NCI-H774 (cell line): ENCODE results near the gene SDCBP2.

Source experiments
- DNase-seq: peaks from one replicate; lab custom pipeline; 2025; lab: John Stamatoyannopoulos, UW

Gene SDCBP2

DNA sequence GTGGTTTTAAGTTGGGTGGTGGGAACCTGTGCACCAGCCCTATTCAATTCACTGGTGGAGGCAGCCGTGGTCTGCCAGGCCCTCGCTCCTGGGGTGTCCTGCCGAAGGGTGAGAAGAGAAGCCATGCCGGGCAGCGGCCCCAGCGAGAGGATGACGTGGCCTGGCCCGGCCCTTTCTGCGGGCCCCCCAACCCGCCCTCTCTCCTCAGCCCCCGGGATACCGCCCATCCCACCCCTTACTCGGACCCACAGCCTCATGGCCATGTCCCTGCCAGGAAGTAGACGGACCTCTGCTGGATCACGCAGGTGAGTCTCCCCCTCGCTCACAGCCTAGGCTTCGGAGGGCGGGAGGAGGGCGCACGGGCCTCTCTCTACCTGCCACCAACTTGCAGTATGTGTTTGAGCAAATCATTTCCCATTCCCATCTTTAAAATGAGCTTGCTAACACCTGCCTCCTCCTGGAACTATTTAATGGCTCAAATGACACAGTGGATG, 32.8 kb downstream of the SDCBP2 start:
- no peak for DNase-seq

DNA sequence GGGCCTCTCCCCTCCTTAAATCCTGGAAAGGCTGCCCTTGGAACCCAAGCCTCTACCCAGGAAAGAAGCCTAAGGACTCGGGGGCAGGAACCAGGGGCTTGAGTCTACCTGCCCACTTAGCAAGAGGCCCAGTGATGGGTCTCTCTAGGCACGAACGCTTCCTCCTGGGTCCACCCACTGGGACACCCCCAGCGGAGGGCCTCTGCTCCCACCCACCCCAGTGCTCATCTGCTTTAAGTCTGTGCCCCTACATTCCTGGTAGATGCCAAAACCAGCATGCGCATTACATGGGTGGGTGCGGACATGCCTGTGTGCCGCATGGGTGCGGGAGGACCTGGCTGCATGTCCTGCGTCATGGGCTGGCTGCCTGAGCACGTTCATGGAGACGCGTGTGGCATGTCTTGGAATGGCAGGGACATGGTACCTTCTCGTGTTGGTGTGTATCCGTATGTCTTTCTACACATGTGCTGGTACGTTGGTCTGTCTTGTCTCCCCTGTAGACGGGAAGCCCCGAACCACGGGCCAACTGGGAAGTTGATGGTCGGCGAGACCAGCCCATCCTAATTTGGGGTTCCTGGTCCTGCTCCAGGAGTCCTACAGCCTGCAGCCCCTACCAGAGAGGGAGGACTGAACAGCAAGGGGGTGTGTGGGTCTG, 33.5 kb downstream of the SDCBP2 start:
- no peak for DNase-seq

DNA sequence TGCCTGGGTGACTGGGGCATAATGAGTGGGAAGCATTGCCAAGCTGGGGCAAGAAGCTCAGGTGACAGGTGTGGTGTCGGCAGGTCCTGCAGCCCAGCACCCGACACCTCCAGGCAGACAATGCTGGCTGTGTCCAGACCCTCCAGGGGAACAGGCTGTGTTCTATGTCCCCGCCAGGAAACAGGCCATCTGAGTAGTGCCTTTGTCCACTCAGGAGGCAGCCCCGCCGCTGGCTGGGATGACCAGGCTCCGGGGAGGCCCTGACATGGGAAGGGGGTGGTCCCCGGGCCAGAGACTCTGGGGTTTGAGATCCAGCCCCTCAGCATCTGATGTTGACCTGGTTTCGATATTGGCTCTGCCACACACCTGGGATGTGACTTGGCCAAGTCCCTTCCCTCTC, 34.4 kb downstream of the SDCBP2 start:
- no peak for DNase-seq

DNA sequence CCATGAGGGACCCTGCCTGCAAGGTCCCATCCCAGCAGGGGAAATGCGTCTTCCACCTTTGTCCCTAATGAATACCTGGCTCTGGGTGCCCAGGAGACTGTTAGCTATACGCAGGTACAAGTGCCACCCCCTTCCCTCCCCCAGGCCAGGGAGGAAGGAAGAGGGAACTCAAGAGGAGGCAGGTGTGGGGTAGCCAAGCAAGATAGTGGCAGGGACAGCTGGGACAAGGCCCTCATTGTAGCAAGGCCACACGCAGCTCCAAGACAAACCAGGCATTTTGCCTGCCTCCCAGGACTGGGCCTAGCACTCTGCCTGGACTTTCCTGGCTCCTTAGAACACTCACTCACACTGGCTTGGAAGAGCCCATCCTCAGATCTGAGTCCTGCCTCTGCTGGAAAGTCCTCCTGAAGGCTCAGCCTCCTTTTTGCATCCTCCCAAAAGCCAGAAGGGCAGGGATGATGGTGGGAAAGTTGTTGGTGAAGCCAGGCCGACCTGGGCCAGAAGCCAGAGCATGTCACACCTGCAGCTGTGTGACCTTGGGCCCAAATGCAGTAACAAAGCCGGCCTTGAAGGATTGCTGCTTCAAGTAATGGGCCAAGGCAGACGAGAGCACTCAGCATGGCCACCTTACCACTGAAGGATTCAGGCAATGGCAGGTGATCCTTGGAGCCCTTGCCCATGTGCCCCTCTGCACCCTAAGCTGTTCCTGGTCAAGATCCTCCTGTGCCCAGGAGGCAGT, 35.1 kb downstream of the SDCBP2 start:
- DNase-seq, result no peak

DNA sequence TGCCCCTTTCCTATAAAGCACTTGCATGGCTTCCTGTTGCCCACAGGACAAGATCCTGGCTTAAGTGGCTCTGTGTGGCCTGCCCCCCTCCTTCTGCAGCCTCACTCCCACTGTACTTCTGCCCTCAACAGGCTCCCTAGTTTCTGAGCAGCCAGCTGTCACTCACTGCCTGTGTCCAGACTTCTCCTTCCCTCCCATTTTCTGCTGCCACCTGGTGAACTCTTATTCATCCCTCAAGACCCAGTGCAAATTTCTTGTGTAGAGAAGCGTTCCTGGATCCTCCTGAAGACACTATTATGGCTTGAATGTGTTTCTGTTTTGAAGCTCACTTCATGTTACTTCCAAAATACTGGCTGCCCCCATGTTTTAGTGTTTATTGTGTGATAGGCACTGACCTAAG, 36.3 kb downstream of the SDCBP2 start:
- DNase-seq, result no peak

DNA sequence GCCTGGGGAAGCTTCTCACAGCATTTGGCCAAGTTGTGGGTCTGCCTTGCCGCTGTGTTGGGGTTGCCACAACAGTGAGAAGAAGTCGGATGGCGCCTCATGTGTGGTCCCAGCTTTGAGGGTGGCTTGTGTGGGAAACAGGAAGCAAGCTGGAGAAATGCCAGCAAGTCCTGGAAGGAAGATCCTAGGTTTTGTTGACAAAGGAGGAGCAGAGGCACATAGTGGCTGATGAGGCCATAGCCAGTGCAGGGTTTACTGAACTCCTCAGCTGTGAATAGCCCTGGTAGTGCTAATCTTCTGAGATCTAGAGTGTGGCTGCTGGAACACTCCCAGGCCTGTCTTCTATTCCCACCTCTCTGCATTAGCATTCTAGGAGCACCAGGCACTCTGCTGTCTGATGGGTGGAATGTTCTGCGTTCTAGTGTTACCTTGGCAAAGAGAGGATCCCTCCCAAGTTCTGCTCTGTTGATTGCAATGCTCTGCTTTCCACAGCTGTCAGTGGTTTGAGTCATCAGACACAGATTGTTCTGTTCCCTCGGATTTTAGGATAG, 37.7 kb downstream of the SDCBP2 start:
- no peak for DNase-seq

DNA sequence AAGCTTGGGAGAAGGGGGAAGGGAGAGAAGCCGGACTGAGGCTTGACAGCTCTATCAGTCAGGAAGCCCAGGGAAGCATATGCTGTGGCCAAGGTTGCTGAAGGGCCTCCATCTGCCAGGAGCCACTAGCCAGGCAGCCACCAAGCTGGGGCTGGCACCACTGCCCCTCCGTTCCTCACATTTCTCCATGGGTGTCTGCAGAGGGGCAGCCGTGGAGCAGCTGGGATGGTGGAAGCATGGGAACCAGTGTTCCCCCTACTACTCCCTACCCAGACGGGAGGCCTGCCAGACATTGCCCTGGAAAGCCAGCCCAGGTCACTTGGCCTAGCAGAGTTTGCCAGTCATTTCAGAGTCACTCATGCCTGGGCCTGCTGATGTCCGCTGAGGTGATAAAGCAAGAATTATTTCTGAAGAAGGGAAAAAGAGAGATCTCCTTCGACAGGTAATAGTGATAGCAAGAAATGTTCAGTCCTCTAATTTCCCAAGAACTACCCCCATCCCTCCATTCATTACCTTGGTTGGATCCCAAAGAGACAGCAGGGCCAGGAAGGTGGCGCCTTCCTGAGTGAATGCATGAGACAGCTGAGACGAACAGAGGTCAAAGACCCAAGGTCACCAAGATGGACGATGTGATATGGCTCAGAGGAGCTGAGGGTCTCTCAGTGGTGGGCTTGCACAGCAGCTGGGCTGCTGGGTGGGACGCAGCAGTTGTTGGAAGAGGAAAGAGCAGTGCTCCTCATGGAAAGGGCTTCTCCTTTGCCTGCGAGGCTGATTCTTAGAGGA, 41.0 kb downstream of the SDCBP2 start:
- no peak for DNase-seq

DNA sequence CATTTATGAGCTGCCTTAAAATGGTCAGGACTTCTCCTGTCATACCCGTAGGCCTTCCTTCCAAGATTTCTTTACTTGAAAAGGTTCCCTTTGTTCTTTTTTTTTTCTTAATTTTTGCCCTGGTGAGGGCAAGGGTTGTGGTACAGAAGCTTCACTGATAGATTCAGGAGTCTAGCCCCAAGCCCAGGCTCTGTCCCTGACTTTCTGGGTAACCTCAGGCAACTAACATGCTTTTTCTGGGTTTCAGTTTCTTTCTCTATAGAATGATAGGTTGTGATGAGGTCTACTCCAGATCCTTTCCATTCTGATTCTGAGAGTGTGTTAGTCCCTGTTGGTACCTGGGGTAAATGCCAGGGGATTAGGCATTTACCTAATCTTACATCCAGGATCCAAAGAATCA, 41.6 kb downstream of the SDCBP2 start:
- DNase-seq, result no peak

DNA sequence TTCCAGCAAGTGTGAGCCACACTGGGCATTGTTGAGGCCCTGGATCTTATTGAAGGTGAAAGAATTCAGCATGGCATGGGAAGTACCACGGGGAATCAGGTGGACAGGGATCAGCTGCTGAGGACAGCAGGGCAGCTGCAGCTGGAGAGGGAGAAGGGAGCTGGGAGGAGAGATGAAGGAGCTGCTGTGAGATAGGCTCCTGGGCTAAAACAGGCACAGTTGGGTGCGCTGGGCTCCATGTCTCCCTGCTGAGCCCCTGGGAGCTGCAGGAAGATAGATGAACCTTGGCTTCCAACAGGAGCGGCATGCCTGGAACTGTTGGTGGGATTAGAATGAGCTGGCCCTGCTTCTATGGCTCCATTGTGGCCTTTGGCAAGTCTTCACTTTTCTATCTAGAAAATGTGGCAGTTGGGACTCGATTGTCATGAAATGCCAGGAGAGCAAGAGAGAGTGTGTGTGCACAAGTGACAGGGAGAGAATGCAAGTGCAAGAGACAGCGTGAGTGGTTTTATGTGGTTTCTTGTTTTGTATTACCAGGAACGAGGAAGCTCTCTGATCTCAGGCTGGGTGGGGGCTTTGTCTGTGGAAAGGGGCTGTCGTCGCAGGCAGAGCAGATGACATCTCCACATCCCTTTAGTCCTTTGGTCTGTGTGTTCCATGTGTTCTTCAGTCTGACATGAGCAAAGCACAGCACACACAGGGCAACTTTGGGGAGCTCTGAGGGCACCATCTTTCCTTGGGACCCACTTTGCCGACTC, 42.5 kb downstream of the SDCBP2 start:
- no peak for DNase-seq

DNA sequence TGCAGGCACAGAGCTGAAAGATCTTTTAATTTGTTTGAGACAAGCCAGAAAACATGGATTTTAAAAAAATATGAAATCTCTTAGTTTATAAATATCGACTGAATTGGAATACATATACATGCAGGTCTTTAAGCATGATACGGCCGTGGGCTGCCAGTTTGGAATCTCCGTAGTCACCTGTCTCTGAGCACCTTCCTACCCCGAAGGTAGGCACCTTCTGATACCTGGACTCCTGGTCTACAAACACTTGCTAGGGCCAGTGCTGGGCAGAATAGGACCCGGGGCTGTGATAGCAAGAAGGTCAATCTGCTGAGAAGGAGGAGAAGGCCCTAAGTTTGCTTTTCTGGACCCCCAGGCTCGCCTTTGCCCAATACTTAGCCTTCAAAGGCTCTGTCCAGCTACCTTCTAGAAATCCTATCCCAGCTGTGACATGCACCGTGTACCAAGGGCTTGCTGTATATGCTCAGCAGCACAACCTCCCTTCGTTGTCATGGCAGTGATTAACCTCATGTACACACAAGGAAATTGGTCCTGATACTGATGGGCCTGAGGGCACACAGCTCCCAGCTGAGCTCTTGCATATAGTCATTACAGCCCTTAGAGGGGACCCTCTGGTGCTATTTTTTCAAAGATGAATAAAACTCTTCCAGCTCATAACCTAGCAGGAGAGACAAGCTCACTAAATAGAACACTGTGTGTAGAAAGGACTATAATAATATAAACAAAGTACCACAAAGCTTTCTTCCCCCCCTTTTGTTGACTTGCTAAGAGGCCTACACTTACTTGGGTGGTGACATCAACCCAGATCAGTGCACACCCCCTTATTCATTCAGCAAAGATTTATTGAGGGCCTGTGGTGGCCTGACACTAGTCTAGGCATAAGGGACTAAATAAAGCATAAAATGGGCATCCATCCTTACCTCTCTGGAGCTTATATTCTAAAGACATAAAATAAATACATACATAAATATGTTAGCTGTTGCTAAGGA, 45.1 kb downstream of the SDCBP2 start:
- no peak for DNase-seq

DNA sequence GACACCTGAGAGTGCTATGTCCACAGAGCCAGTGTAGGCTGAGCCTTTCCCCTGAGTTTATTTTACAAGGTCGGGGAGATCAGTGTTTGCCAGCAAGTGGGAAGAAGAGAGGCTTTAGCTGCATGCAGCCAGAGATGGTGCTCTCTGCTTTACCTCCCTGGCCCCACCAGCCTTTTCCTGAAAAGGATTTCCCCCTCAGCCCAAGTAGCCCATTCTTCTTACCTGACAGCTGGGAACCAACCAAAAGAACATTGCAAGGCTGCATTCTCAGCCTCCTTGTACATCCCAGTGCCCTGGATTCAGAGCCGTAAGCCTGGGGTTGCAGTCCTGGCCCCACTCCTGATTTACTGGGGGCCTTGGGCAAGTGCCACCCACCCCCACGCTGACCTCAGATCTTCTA, 46.0 kb downstream of the SDCBP2 start:
- DNase-seq, result no peak

DNA sequence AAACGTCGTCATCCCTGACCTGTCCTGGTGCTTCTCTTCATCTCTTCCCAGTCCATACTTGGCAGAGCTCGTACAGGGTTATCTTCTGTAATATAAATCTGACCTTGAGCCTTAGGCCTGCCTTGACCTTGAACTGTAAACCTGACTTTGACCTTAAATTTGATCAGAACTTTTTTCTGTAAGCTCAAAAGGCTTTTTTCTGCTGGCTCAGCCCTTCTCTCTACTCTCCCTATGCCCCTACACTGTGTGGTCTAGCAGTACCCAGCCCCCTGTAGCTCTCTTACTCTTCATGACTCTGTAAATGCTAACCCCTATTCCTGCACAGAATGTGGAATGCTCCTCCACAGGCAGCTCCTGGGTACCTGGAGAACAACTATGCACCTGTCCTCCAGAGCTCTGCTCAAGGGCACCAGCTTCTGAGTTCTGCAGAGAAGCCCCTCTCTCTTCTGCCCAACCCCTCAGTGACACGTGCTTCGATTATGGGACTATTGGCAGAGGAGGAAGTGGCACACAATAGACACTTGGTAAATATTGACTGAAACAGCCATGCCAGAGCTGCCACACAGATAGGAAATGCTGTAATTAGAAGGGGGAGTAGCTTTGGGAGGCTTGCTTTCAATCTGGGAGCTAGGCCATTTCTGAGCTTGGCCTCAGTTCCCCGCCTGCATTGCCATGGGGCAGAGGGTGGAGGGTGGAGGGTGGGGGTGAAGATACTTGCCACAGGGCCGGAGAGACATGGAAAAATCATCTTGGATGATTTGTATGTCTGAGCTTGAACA, 47.5 kb downstream of the SDCBP2 start:
- peak; percentile 51 for DNase-seq

DNA sequence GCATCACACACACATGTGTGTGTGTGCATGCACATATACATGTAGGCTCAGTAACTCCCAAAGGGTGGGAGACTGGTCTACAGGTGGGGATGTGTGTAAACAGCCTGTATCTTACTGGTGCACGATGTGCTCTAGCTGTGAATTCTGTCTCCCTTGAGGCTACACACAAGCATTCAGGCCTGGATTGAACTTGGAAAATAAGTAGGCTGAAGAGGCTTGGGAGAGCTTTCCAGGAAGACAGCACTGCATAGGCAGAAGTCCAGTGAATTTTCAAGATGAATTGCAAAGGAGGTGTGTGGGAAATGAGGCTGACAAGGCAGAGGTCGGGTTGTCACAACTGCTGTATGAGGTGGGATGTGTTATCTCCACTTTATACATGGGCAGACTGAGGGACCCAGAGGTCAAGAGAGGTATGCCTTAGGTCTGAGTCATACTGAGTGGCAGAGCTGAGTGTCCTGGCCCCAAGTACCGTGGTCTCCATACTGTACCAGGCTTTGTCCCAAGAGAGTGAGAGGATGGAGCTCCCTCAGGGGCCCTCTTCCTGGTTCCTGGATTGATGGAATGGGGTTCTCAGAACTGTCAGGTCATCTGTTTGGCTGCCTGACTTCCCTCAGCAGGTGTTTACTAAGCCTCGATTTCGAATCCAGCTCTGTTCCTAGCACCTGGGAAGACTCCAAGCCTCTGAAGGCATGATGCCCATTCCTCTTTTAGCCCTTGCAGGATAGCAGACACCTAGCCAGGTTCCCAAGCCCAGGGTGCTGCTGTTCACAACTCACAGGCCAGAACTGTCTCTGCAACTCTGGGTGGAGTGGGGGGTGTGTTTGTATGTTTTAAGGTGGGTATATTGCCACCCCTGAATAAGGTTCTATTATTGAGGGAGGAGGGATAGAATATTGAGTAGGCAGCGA, 48.5 kb downstream of the SDCBP2 start:
- no peak for DNase-seq

DNA sequence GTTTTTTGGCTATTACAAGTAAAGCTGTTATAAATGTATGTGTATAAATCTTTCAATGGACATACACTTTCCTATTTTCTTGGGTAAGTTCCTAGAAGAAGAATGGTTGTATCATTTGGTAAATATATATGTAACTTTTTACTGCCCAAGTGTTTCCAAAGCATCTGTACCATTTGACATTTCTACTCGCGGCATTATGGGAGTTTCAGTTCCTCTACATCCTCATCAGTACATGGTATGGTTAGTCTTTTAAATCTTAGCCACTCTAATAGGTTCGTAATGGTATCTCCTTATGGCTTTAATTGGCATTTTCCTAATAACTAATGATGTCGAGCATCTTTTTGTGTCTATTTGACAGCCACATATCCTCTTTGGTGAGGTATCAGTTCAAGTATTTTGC, 49.9 kb downstream of the SDCBP2 start:
- DNase-seq, result no peak

DNA sequence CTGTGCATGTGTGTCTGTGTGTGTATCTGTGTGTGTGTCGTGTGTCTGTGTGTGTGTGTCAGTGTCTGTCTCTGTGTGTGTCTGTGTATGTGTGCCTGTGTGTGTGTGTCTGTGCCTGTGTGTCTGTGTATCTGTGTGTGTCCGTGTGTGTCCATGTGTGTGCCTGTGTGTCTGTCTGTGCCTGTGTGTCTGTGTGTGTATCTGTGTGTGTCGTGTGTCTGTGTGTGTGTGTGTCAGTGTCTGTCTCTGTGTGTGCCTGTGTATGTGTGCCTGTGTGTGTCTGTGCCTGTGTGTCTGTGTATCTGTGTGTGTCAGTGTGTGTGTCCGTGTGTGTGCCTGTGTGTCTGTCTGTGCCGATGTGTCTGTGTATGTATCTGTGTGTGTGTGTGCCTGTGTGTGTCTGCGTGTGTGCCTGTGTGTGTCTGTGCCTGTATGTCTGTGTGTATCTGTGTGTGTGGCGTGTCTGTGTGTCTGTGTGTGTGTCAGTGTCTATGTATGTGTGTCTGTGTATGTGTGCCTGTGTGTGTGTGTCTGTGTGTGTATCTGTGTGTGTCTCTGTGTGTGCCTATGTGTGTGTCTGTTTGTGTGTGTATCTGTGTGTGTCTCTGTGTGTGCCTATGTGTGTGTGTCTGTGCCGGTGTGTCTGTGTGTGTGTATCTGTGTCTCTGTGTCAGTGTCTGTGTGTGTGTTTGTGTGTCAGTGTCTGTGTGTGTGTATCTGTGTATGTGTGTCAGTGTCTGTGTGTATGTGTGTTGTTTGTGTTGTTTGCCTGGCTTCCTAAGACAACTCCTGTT, 51.2 kb downstream of the SDCBP2 start:
- no peak for DNase-seq

DNA sequence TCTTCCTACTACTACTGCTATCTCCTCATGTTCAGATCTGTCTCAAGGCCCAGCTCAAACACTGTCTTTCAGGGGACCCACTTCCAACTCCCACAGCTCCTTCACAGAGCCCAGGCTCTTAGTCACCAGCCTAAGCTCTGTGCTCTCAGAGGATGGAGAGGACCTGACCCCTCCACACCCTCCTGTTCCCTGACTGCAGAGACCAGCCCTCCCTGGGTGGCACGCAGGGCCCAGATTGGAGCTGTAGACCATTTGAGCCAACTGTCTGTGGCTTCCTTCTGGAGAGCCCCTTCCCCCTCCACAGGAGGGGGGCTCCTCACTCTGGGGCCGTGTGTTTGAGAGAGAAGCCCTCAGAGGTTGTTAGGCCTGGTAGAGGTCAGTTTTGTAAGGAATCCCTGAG, 53.0 kb downstream of the SDCBP2 start:
- DNase-seq, result no peak

DNA sequence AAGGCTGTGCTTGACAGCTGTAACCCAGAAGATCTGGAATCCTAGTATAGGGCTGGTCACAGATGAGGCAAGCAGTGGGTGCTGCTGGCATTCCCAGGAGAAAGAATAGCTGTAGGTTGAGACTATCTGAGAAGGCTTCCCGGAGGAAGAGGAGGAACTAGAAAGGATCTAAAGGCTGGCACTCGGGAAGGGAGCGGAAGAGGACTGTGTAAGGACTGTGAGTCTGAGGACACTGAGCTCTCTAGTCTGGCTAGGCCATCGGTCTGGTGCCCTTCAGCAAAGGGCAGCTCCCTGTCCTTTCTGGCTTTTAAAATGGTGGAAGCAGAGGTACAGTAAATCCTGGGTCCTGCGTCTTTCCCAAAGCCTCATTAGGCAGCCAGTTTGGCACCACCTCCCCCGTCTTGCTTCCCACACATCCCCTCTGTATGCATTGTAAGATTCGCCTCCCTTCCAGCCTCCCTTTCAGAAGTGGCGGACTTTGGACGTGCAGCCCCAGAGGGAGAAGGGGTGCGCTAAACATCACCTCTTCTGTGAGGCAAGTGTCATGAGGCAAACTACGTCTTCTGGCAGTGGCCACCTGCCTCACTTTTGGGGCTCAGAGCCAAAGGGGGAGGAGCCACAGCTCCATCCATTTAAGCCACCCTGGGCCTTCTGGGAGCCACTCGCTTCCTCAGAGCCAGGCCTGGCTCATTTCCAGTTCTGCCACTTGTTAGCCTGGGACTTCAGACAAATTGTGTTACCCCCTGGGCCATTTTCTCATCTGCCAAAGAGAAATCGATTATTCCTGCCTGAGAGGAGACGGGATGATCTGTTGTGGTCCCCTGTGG, 54.2 kb downstream of the SDCBP2 start:
- DNase-seq, result peak; percentile 58
